Spleen (tissue), 11 donors: Measurements from ENCODE around the gene PPP1R37. TPM values are rescaled to one million over a fixed set of nuclear protein-coding genes. Genes with fewer than 3 reads are reported as not detected.

Experiments
- DNase-seq: peaks from one replicate; pipeline ENCODE4 v3.0.0-alpha.2; 2020
- H3K27ac ChIP-seq, 8 donors: fragments of 200-600 bp; sonication (generic) in 7 of 8; 1 replicate in 4 of 8; 2 replicates in 4 of 8; pipeline versions ENCODE4 v1.5.0 to v1.8.0; 2016 to 2021; ENCODE audit warnings: inconsistent platforms in 4 of 8, mild to moderate bottlenecking in 4 of 8, moderate library complexity in 1 of 8
- H3K27me3 ChIP-seq, 7 donors: fragments of 200-600 bp; sonication (generic) in 6 of 7; replicated peaks in 1 of 7; 1 replicate in 4 of 7; 2 replicates in 3 of 7; pipeline versions ENCODE4 v1.5.0 to v1.8.0; 2016 to 2021; ENCODE audit warnings: inconsistent platforms in 3 of 7, mild to moderate bottlenecking in 1 of 7
- H3K36me3 ChIP-seq, 6 donors: fragments of 200-600 bp; sonication (generic) in 5 of 6; 1 replicate in 4 of 6; 2 replicates in 2 of 6; pipeline versions ENCODE4 v1.5.0 to v1.8.0; 2016 to 2021; ENCODE audit warnings: inconsistent platforms in 2 of 6
- H3K4me1 ChIP-seq, 6 donors: fragments of 200-600 bp; sonication (generic) in 5 of 6; 1 replicate in 3 of 6; 2 replicates in 3 of 6; pipeline versions ENCODE4 v1.5.0 to v1.8.0; 2016 to 2021; ENCODE audit warnings: inconsistent platforms in 3 of 6
- H3K4me3 ChIP-seq, 8 donors: fragments of 200-600 bp; sonication (generic) in 7 of 8; 1 replicate in 4 of 8; 2 replicates in 4 of 8; pipeline versions ENCODE4 v1.5.0 to v1.8.0; 2016 to 2021; ENCODE audit warnings: inconsistent platforms in 4 of 8, mild to moderate bottlenecking in 4 of 8, moderate library complexity in 2 of 8
- H3K9me3 ChIP-seq, 8 donors: fragments of 200-600 bp; sonication (generic) in 7 of 8; 1 replicate in 4 of 8; 2 replicates in 4 of 8; pipeline versions ENCODE4 v1.5.0 to v1.8.0; 2016 to 2021; ENCODE audit warnings: inconsistent platforms in 4 of 8
- CTCF ChIP-seq, 11 experiments: fragments of 200-600 bp in 7 of 11; fragments of 450-650 bp in 4 of 11; sonication (generic) in 4 of 11; IDR thresholded peaks in 8 of 11; conservative IDR thresholded peaks in 3 of 11; 1 replicate in 7 of 11; 2 replicates in 4 of 11; pipeline versions ENCODE4 v1.4.0 to v1.8.0; 2016 to 2021; ENCODE audit warnings: antibody characterized with exemption in 11 of 11, inconsistent platforms in 4 of 11, mild to moderate bottlenecking in 1 of 11
- POLR2A ChIP-seq, 3 donors: fragments of 450-650 bp; IDR thresholded peaks; one replicate each; pipeline ENCODE4 v1.5.1; 2017; ENCODE audit warnings: antibody characterized with exemption in 3 of 3, mild to moderate bottlenecking in 1 of 3
- POLR2AphosphoS5 ChIP-seq, 3 donors: sonication (generic); formaldehyde crosslinking; IDR thresholded peaks; one replicate each; pipeline ENCODE4 v1.5.1; 2017; ENCODE audit warnings: antibody characterized with exemption in 3 of 3
- WGBS, 5 donors: extraction: QIAGEN DNeasy Blood & Tissue Kit in 3 of 5; methylation state at CpG; one replicate each; pipeline versions ENCODE4 v1.1.5 to v1.1.7; 2013 to 2018; 5-methylcytosine and 5-hydroxymethylcytosine counted together
- intact Hi-C: fragments of 100-400 bp; cut with DNase I; formaldehyde crosslinking; loops from one replicate; pipeline ENCODE4 v1.15.0; 2023; ENCODE audit warnings: low total_unique reads
- polyA plus RNA-seq, 3 donors: library from polyadenylated mRNA; stranded (reverse); fragments of 200-250 nt; gene quantifications; one replicate each; pipeline ENCODE4 v1.2.1, GENCODE V29; 2013
- total RNA-seq, 7 donors: library from RNA; depleted of rRNA in 3 of 7; stranded (reverse); fragments of >200 nt in 3 of 7; fragmentation: NEBNext Ultra II Directional in 4 of 7; extraction: Animal tissue kit (Norgen Biotek cat#: 25700) in 4 of 7; gene quantifications; one replicate each; pipeline versions ENCODE4 v1.1.0 to v1.2.1, GENCODE V29; 2016 to 2021
- donor health status: healthy with polysubstance abuse.
- donor health status: DM: no; HTN: no; CAD: no; lungs with moderate emphysema.
- donor health status: DM: no; HTN: no; CAD: no.
- donor health status: Bipolar disorder and iron deficiency.
- donor health status: healthy.
- donor health status: DM: no; HTN: no; CAD: no.
- donor health status: DM: yes; HTN: yes; CAD: no.

PPP1R37 gene
- total and polyA plus RNA-seq, 10 donors = 14.3 to 36.7 (median 20.0) TPM

GRCh38 chr19:45098521-45099466 is 5.8 kb downstream of the PPP1R37 start:
- Histone ChIP-seq H3K4me1 (peaks cover 20 to 100% (median 75%) of the 10 kb centered on the region in 6 donors), H3K36me3 (peaks cover 0 to 18% (median 0%) of the 10 kb centered on the region in 6 donors), H3K27me3 (no peaks in the 10 kb centered on the region), H3K9me3 (no peaks in the 10 kb centered on the region), H3K27ac (peak overlapping the region in 1 of 8 donors; percentile 21), H3K4me3 (no peak overlapping the region)
- intact Hi-C loops = no loop called here
- TF ChIP-seq POLR2AphosphoS5 (IDR thresholded peaks at IDR 0.05) = no peak
- TF ChIP-seq POLR2A (IDR thresholded peaks at IDR 0.05) = no peak
- no peak for TF ChIP-seq CTCF (IDR thresholded peaks at IDR 0.05 in 8 of 11, conservative IDR thresholded peaks at IDR 0.05 in 3 of 11)
- DNase-seq = no peak
- 54 to 77% (median 67%) methylated on average over 14 to 15 of the region's 15 CpGs for WGBS, 5 donors

GRCh38 chr19:45099467-45100191 is 6.7 kb downstream of the PPP1R37 start:
- H3K4me1 ChIP-seq = peaks cover 18 to 100% (median 75%) of the 10 kb centered on the region in 6 donors
- no peak overlapping the region for H3K27ac ChIP-seq
- intact Hi-C loops = no loop called here
- TF ChIP-seq POLR2A (IDR thresholded peaks at IDR 0.05) (no peak), CTCF (IDR thresholded peaks at IDR 0.05 in 8 of 11, conservative IDR thresholded peaks at IDR 0.05 in 3 of 11) (no peak), POLR2AphosphoS5 (IDR thresholded peaks at IDR 0.05) (no peak)
- no peaks in the 10 kb centered on the region for H3K27me3 ChIP-seq
- H3K36me3 ChIP-seq = peaks cover 0 to 18% (median 0%) of the 10 kb centered on the region in 6 donors
- no peak overlapping the region for H3K4me3 ChIP-seq
- WGBS, 5 donors = 84 to 91% (median 87%) methylated on average over 25 of the region's 25 CpGs
- no peaks in the 10 kb centered on the region for H3K9me3 ChIP-seq
- no peak for DNase-seq

- TF ChIP-seq POLR2A (IDR thresholded peaks at IDR 0.05) (no peak), POLR2AphosphoS5 (IDR thresholded peaks at IDR 0.05) (no peak), CTCF (IDR thresholded peaks at IDR 0.05 in 8 of 11, conservative IDR thresholded peaks at IDR 0.05 in 3 of 11) (no peak)
- intact Hi-C loops = no loop called here
- no peak for DNase-seq
- Histone ChIP-seq H3K9me3 (no peaks in the 10 kb centered on the region), H3K27ac (no peak overlapping the region), H3K27me3 (no peaks in the 10 kb centered on the region), H3K4me1 (peaks cover 20 to 100% (median 75%) of the 10 kb centered on the region in 6 donors), H3K36me3 (peaks cover 0 to 18% (median 0%) of the 10 kb centered on the region in 6 donors), H3K4me3 (no peak overlapping the region)
- WGBS, 5 donors = 89 to 94% (median 91%) methylated on average over 3 of the region's 3 CpGs
These were observed 7.2 kb downstream of the PPP1R37 start for GRCh38 chr19:45100201-45100600.
